ENCODE results near the gene RNF43. TPM values are rescaled to one million over a fixed set of nuclear protein-coding genes. Genes with fewer than 3 reads are reported as not detected.

The RNF43 gene
- total and polyA plus RNA-seq, 2 of the 13 experiments (the other 11 are each of a cell fraction or from before 2014, with no cell fraction given) = 31.0 to 53.4 TPM

DNA sequence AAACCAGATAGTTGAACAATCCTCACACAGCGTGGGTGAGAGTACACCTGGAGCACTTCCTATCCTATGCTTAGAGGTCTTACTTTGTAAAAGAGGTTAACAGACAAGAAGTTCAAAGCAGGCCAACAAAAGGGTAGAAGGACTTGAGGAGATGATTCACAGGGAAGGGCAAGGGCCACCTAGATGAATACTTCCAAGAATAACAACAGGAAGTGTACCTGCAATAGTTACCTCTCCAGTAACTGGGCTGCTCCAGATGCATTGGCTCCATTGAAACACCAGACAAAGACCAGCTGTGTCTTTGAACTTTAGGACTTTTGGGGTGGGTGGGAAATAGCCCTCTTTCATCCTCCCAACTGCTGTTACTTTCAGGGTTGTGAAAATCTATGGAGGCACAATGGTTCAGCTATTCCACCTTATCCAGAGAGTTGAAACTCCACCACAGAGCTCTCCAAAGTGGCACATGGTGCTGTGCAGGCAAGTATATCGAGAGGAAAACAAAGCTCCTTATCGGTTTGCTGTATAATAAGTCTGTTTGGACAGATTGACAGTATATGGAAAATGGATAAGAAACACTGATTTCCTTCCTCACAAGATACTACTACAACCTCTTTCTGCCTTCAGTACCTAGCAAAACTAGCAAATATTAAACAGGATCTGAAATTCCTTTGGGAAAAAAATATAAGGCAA lies 22.7 kb downstream of the RNF43 start (continued):
- TF ChIP-seq U2AF2 (IDR thresholded peaks at IDR 0.05; ENCODE audit: low read depth, low read length) = no peak
- TF ChIP-seq, protein P1, sequence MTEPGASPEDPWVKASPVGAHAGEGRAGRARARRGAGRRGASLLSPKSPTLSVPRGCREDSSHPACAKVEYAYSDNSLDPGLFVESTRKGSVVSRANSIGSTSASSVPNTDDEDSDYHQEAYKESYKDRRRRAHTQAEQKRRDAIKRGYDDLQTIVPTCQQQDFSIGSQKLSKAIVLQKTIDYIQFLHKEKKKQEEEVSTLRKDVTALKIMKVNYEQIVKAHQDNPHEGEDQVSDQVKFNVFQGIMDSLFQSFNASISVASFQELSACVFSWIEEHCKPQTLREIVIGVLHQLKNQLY (CRISPR knock-in tag; IDR thresholded peaks at IDR 0.05) = peak; percentile 36; the same call in 1 of the 2 replicates
- peak; percentile 70 for TF ChIP-seq ZNF263 (CRISPR knock-in tag; IDR thresholded peaks at IDR 0.05)
- TF ChIP-seq ZNF777 (CRISPR knock-in tag; IDR thresholded peaks at IDR 0.05) = no peak
- TF ChIP-seq, protein P2, sequence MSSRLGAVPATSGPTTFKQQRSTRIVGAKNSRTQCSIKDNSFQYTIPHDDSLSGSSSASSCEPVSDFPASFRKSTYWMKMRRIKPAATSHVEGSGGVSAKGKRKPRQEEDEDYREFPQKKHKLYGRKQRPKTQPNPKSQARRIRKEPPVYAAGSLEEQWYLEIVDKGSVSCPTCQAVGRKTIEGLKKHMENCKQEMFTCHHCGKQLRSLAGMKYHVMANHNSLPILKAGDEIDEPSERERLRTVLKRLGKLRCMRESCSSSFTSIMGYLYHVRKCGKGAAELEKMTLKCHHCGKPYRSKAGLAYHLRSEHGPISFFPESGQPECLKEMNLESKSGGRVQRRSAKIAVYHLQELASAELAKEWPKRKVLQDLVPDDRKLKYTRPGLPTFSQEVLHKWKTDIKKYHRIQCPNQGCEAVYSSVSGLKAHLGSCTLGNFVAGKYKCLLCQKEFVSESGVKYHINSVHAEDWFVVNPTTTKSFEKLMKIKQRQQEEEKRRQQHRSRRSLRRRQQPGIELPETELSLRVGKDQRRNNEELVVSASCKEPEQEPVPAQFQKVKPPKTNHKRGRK (CRISPR knock-in tag; IDR thresholded peaks at IDR 0.05) = no peak
- no peak for TF ChIP-seq CBX2 (IDR thresholded peaks at IDR 0.05; ENCODE audit: low read depth, low read length)
- no peak for TF ChIP-seq CBX2 (CRISPR knock-in tag; IDR thresholded peaks at IDR 0.05; ENCODE audit: low read depth)
- no peak for TF ChIP-seq ZFY (CRISPR knock-in tag; IDR thresholded peaks at IDR 0.05)
- TF ChIP-seq YEATS2 (CRISPR knock-in tag; IDR thresholded peaks at IDR 0.05; ENCODE audit: borderline replicate concordance) = no peak
- TF ChIP-seq SMAD9 (CRISPR knock-in tag; IDR thresholded peaks at IDR 0.05) = 0 out of 2 replicates have a peak, but pooled peaks have one; percentile 64
- peak; percentile 98 for TF ChIP-seq ETV5 (CRISPR knock-in tag; IDR thresholded peaks at IDR 0.05; ENCODE audit: borderline replicate concordance)
- TF ChIP-seq BORCS8-MEF2B (CRISPR knock-in tag; IDR thresholded peaks at IDR 0.05) = no peak
- TF ChIP-seq RAD21 (CRISPR knock-in tag; IDR thresholded peaks at IDR 0.05) = 0 out of 2 replicates have a peak, but pooled peaks have one; percentile 15
- no peak; the same call in 1 of the 2 replicates for TF ChIP-seq GATA4 (IDR thresholded peaks at IDR 0.05; ENCODE audit: borderline replicate concordance, low read depth)
- peak; percentile 78 to 97; a peak in 3 of 4 replicates for TF ChIP-seq EP300 (IDR thresholded peaks at IDR 0.05; ENCODE audit: low read depth in 2 of 2, low read length in 2 of 2)
- TF ChIP-seq EP300 (CRISPR knock-in tag; IDR thresholded peaks at IDR 0.05; ENCODE audit: borderline replicate concordance) = peak; percentile 98
- TF ChIP-seq THYN1 (CRISPR knock-in tag; IDR thresholded peaks at IDR 0.05; ENCODE audit: borderline replicate concordance, low read depth) = no peak
- no peak for TF ChIP-seq SMAD1 (CRISPR knock-in tag; IDR thresholded peaks at IDR 0.05; ENCODE audit: borderline replicate concordance, low read depth)
- TF ChIP-seq ZNF317 (CRISPR knock-in tag; IDR thresholded peaks at IDR 0.05) = no peak
- no peak; the same call in 1 of the 2 replicates for TF ChIP-seq SIX4 (CRISPR knock-in tag; IDR thresholded peaks at IDR 0.05)
- TF ChIP-seq HDAC2 (CRISPR knock-in tag; IDR thresholded peaks at IDR 0.05) = peak; percentile 87; the same call in 1 of the 2 replicates
- TF ChIP-seq, protein P3, sequence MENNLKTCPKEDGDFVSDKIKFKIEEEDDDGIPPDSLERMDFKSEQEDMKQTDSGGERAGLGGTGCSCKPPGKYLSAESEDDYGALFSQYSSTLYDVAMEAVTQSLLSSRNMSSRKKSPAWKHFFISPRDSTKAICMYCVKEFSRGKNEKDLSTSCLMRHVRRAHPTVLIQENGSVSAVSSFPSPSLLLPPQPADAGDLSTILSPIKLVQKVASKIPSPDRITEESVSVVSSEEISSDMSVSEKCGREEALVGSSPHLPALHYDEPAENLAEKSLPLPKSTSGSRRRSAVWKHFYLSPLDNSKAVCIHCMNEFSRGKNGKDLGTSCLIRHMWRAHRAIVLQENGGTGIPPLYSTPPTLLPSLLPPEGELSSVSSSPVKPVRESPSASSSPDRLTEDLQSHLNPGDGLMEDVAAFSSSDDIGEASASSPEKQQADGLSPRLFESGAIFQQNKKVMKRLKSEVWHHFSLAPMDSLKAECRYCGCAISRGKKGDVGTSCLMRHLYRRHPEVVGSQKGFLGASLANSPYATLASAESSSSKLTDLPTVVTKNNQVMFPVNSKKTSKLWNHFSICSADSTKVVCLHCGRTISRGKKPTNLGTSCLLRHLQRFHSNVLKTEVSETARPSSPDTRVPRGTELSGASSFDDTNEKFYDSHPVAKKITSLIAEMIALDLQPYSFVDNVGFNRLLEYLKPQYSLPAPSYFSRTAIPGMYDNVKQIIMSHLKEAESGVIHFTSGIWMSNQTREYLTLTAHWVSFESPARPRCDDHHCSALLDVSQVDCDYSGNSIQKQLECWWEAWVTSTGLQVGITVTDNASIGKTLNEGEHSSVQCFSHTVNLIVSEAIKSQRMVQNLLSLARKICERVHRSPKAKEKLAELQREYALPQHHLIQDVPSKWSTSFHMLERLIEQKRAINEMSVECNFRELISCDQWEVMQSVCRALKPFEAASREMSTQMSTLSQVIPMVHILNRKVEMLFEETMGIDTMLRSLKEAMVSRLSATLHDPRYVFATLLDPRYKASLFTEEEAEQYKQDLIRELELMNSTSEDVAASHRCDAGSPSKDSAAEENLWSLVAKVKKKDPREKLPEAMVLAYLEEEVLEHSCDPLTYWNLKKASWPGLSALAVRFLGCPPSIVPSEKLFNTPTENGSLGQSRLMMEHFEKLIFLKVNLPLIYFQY (CRISPR knock-in tag; IDR thresholded peaks at IDR 0.05; ENCODE audit: borderline replicate concordance) = no peak
- TF ChIP-seq, protein P4, sequence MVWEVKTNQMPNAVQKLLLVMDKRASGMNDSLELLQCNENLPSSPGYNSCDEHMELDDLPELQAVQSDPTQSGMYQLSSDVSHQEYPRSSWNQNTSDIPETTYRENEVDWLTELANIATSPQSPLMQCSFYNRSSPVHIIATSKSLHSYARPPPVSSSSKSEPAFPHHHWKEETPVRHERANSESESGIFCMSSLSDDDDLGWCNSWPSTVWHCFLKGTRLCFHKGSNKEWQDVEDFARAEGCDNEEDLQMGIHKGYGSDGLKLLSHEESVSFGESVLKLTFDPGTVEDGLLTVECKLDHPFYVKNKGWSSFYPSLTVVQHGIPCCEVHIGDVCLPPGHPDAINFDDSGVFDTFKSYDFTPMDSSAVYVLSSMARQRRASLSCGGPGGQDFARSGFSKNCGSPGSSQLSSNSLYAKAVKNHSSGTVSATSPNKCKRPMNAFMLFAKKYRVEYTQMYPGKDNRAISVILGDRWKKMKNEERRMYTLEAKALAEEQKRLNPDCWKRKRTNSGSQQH (CRISPR knock-in tag; IDR thresholded peaks at IDR 0.05; ENCODE audit: low read depth) = no peak
- TF ChIP-seq ZSCAN29 (CRISPR knock-in tag; conservative IDR thresholded peaks at IDR 0.05) = 0 out of 2 replicates have a peak, but pooled peaks have one; percentile 59
